Stimulated activated CD8-positive, alpha-beta memory T cell treated with anti-CD3 and anti-CD28 coated beads, Interleukin-15, amount 100 ng/mL, for 4 hours (primary cell): Measurements from ENCODE around the gene ITGB6.
A peak's percentile ranks its signal among the peaks of the same experiment; 100 is the strongest.

Source experiments
- DNase-seq, 2 donors: peaks; one replicate each; pipeline ENCODE4 v3.0.0-alpha.2; 2020; ENCODE audit warnings: low read depth in 2 of 2

Gene ITGB6

GRCh38 chr2:160221391-160222276 lies 21.6 kb upstream of the ITGB6 start:
- no peak for DNase-seq

GRCh38 chr2:160220545-160221009 lies 20.5 kb upstream of the ITGB6 start:
- no peak for DNase-seq

GRCh38 chr2:160220026-160220425 lies 20.0 kb upstream of the ITGB6 start:
- no peak for DNase-seq

GRCh38 chr2:160214461-160215445 lies 14.7 kb upstream of the ITGB6 start:
- DNase-seq, result no peak

- DNase-seq, result no peak
Observed at GRCh38 chr2:160213511-160213910, 13.4 kb upstream of the ITGB6 start.

GRCh38 chr2:160210599-160211138 lies 10.6 kb upstream of the ITGB6 start:
- peak in 1 of 2 donors; percentile 38 for DNase-seq

DNA sequence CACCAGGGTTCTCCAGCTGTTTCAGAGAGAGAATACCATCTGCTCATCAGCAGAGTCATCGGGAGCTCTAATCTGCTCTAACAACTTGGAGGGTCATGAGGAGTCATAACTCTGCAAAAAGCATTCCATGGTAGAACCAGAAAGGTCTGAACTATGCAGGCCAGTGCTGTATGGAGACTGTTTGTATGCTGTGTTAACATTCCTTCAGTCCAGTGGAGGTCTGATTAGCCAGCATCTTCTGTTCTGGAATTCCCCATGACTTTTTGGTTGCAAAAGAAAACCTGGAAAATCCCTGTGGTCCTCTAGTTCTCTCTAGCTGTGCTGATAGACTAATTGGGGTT lies 9.4 kb upstream of the ITGB6 start:
- DNase-seq, result no peak

GRCh38 chr2:160208655-160209515 lies 8.8 kb upstream of the ITGB6 start:
- no peak for DNase-seq

- no peak for DNase-seq
Observed at GRCh38 chr2:160207804-160208654, 8.0 kb upstream of the ITGB6 start.

GRCh38 chr2:160207271-160207670 lies 7.2 kb upstream of the ITGB6 start:
- DNase-seq, result no peak

DNA sequence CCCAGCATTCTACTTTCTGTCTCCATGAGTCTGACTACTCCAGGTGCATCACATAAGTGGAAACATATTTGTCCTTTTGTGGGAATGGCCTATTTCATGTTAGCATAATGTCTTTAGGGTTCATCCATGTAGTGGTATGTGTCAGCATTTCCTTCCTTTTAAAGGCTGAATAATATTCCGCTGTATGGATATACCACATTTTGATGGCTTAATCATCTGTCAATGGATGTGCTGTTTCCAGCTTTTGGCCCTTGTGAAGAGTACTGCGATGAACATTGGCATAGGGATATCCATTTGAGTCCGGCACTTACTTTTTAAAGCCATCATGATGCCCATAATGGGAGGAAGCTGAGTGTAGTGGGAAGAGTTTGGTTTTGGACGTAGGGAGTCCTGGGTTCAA lies 6.4 kb upstream of the ITGB6 start:
- DNase-seq, result no peak

DNA sequence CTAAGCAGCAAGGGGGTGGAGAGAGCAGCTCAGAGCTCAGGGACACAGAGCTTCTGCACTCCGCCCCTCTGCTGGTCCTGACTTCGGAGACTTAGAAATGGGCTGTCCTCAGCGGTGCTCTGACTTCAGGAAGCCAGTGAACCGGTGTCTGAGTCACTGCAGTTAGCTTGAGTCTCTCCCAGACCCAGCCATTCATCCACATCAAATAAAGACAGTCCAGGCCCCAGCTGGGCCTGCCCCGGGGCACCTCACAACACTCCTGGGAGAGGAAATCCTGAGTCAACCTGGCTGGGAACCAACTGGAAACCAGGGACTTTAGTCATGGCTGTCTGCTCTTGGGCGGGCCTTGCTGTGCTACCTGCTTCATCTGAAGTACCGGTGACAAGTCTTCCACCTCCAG lies 5.4 kb upstream of the ITGB6 start:
- no peak for DNase-seq

- DNase-seq, result no peak
Observed at GRCh38 chr2:160203422-160203821, 3.4 kb upstream of the ITGB6 start.

DNA sequence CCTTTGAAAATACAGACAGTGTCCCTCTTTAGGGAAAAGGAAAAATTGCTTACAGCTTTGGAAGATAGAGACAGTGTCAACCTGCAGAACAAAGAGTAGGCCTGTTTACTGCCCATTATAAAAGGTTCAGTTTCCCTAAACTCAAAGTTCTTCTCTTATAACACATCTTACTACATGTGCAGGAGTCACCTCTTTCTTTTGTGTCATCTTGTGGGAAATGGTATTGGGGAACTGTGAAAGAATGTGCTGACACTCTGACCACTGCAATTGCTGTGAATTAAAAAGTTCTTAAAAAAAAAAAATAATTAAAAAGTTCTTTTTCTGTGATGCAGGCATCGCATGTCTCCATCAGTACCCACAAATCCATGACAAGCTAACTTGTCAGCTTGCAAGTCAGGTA lies 2.9 kb upstream of the ITGB6 start:
- no peak for DNase-seq

- DNase-seq, result no peak
Observed at GRCh38 chr2:160201849-160202539, 1.9 kb upstream of the ITGB6 start.

DNA sequence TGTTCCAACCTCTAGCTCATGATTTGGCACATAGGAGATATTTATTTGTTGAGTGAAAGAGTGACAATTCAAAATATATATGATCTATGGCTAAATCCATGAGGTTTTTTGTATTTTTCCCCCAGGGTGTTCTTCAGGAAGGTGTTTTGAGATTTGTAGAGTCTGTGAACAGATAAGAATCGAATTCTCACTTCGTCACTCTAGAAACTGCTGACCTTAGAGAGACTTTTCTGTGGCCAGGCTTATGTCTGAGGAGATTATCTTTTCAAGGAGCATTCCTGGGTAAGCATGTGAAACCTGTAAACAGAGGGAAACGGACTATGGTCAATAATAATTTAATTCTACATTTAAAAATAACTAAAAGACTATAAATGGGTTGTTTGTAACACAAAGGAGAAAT lies 849 bp upstream of the ITGB6 start:
- no peak for DNase-seq

- DNase-seq, result no peak
Observed at GRCh38 chr2:160199053-160199452, 1.0 kb downstream of the ITGB6 start.

DNA sequence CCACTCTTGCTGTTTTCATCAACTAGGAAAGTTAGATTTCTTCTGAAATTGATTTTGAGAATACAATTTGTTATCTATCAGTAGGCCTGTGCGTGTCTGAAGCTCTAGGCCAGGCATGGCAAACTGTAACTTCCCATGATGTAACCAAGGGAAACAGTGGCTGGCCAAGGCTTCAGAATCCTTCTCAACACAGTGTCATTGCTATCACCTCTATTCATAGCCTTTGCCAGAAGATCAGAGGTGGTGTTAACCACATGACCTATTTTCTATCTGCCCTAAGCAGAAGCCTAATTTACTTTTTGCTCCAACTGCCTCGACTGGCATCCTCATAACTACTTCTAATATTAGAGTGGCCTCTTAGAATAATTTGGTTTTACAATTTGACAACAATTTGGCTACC lies 2.5 kb downstream of the ITGB6 start:
- DNase-seq, result no peak

GRCh38 chr2:160194946-160195345 lies 5.1 kb downstream of the ITGB6 start:
- no peak for DNase-seq

DNA sequence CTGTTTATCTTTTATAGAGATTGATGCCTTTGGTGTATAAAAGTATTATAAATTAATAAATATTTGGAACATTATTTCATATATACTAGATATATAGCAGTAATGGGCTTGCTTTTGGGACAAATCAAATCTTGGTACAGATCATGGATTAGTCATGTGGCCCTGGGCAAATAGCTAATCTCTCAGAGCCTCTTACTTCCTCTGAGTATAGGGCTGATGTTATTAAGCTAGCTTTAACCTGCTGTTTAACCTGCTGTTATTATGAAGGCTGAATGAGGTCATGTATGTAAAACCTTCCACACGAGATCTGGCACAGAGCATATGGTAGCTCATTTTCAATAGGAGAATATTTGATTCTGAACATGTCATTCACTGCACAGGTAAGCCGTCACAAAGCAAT lies 5.7 kb downstream of the ITGB6 start:
- no peak for DNase-seq
